Measurements from ENCODE around the gene CASP4. TPM values are rescaled to one million over a fixed set of nuclear protein-coding genes. Genes with fewer than 3 reads are reported as not detected.
"Not testable (repeated sequence)": the region's sequence is repeated elsewhere in the genome, so short reads cannot be mapped to it uniquely, and the experiment has no call there.

CASP4 gene
- total RNA-seq, 2 donors from 2014 or later: not detected

- Histone ChIP-seq H3K36me3 (ENCODE audit: control insufficient read depth, insufficient read depth, low read length) (no peaks in the 10 kb centered on the region), H3K27ac (ENCODE audit: low read depth, low read length) (no peak overlapping the region), H3K9ac (ENCODE audit: extremely low read depth, low read length, poor library complexity, severe bottlenecking) (no peak overlapping the region), H3K9me3 (ENCODE audit: control insufficient read depth, low read length) (peaks cover 12% of the 10 kb centered on the region), H3K27me3 (ENCODE audit: control insufficient read depth, insufficient read depth, low read length, poor library complexity, severe bottlenecking) (no peaks in the 10 kb centered on the region), H3K4me3 (ENCODE audit: low read length) (no peak overlapping the region), H3K4me1 (ENCODE audit: control insufficient read depth, insufficient read depth, low read length) (no peaks in the 10 kb centered on the region)
- H3K4me3 Mint-ChIP-seq: no peak overlapping the region
- no peak overlapping the region for H3K27ac Mint-ChIP-seq
- no peaks in the 10 kb centered on the region for H3K4me1 Mint-ChIP-seq
- DNase-seq: no peak
- no peaks in the 10 kb centered on the region for H3K36me3 Mint-ChIP-seq (ENCODE audit: low read depth)
- no peaks in the 10 kb centered on the region for H3K27me3 Mint-ChIP-seq (ENCODE audit: insufficient read depth)
- 83 to 87% methylated on average over 3 of the region's 3 CpGs for WGBS, 2 experiments (ENCODE audit: insufficient coverage in 1 of 2, insufficient read length in 1 of 2)
- peaks cover 6% of the 10 kb centered on the region for H3K9me3 Mint-ChIP-seq
- no peak for TF ChIP-seq CTCF (conservative IDR thresholded peaks at IDR 0.05)
These were observed 16.4 kb upstream of the CASP4 start for GRCh38 chr11:104984808-104985207.

DNA sequence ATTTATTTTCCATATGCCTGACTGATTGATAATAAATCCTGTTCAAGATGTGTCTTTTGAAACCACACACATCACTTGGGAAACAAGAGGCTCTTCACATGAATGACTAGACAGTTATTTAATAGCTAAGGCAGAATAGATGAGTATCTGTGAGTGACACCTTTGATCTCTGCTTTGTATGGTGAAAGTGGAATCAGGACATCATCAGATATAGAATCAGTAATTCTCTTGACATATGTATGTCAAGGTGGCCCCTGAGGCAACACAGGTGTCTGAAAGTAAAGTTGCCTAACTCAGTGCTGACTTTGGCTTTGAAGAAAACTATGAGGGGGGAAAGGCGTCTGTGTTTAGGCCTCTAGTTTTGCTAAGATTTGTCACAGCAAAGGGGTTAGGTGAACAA, 11.5 kb upstream of the CASP4 start:
- Mint-ChIP-seq H3K27ac (no peak overlapping the region), H3K36me3 (ENCODE audit: low read depth) (peaks cover 2% of the 10 kb centered on the region), H3K27me3 (ENCODE audit: insufficient read depth) (no peaks in the 10 kb centered on the region), H3K9me3 (peaks cover 10% of the 10 kb centered on the region), H3K4me1 (no peaks in the 10 kb centered on the region), H3K4me3 (no peak overlapping the region)
- DNase-seq: no peak
- WGBS, 2 experiments (ENCODE audit: insufficient coverage in 1 of 2, insufficient read length in 1 of 2): 88 to 89% methylated on average over 1 of the region's 1 CpG
- Histone ChIP-seq H3K36me3 (ENCODE audit: control insufficient read depth, insufficient read depth, low read length) (no peaks in the 10 kb centered on the region), H3K4me3 (ENCODE audit: low read length) (no peak overlapping the region), H3K9me3 (ENCODE audit: control insufficient read depth, low read length) (peaks cover 25% of the 10 kb centered on the region), H3K27me3 (ENCODE audit: control insufficient read depth, insufficient read depth, low read length, poor library complexity, severe bottlenecking) (no peaks in the 10 kb centered on the region), H3K9ac (ENCODE audit: extremely low read depth, low read length, poor library complexity, severe bottlenecking) (no peak overlapping the region), H3K27ac (ENCODE audit: low read depth, low read length) (no peak overlapping the region), H3K4me1 (ENCODE audit: control insufficient read depth, insufficient read depth, low read length) (no peaks in the 10 kb centered on the region)
- no peak for TF ChIP-seq CTCF (conservative IDR thresholded peaks at IDR 0.05)

- Histone ChIP-seq H3K4me1 (ENCODE audit: control insufficient read depth, insufficient read depth, low read length) (no peaks in the 10 kb centered on the region), H3K27ac (ENCODE audit: low read depth, low read length) (no peak overlapping the region), H3K9me3 (ENCODE audit: control insufficient read depth, low read length) (peaks cover 70% of the 10 kb centered on the region), H3K4me3 (ENCODE audit: low read length) (peak overlapping the region; percentile 61), H3K36me3 (ENCODE audit: control insufficient read depth, insufficient read depth, low read length) (no peaks in the 10 kb centered on the region), H3K27me3 (ENCODE audit: control insufficient read depth, insufficient read depth, low read length, poor library complexity, severe bottlenecking) (no peaks in the 10 kb centered on the region), H3K9ac (ENCODE audit: extremely low read depth, low read length, poor library complexity, severe bottlenecking) (no peak overlapping the region)
- Mint-ChIP-seq H3K9me3 (peaks cover 55% of the 10 kb centered on the region), H3K36me3 (ENCODE audit: low read depth) (peaks cover 7% of the 10 kb centered on the region), H3K4me1 (peaks cover 5% of the 10 kb centered on the region), H3K27ac (no peak overlapping the region), H3K27me3 (ENCODE audit: insufficient read depth) (no peaks in the 10 kb centered on the region), H3K4me3 (no peak overlapping the region)
- no peak for TF ChIP-seq CTCF (conservative IDR thresholded peaks at IDR 0.05)
- WGBS, 2 experiments (ENCODE audit: insufficient coverage in 1 of 2, insufficient read length in 1 of 2): 77% methylated on average over 2 of the region's 2 CpGs; no CpG with 5 or more reads in 1 of the 2 experiments
- DNase-seq: no peak
These were observed 5.2 kb upstream of the CASP4 start for GRCh38 chr11:104973616-104974015.

DNA sequence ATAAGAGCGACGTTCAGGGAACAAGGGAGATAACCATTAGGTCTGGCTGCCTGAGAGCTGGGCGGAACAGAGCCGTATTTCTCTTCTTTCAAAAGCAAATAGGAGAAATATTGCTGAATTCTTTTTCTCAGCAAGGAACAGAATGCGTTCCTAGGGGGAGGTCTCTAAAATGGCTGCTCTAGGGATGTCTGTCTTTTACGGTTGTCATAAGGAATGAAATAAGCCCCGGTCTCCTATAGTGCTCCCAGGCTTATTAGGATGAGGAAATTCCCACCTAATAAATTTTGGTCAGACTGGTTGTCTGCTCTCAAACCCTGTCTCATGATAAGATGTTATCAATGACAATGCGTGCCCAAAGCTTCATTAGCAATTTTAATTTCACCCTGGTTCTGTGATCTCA, 4.5 kb upstream of the CASP4 start:
- DNase-seq; H3K27me3 ChIP-seq (ENCODE audit: control insufficient read depth, insufficient read depth, low read length, poor library complexity, severe bottlenecking); H3K4me1 Mint-ChIP-seq; H3K9ac ChIP-seq (ENCODE audit: extremely low read depth, low read length, poor library complexity, severe bottlenecking); H3K27ac ChIP-seq (ENCODE audit: low read depth, low read length); H3K4me1 ChIP-seq (ENCODE audit: control insufficient read depth, insufficient read depth, low read length); H3K36me3 Mint-ChIP-seq (ENCODE audit: low read depth); H3K27me3 Mint-ChIP-seq (ENCODE audit: insufficient read depth); H3K4me3 Mint-ChIP-seq; H3K36me3 ChIP-seq (ENCODE audit: control insufficient read depth, insufficient read depth, low read length); H3K27ac Mint-ChIP-seq: not testable (repeated sequence)
- H3K9me3 ChIP-seq (ENCODE audit: control insufficient read depth, low read length): peaks cover 70% of the 10 kb centered on the region
- peak overlapping the region; percentile 61 for H3K4me3 ChIP-seq (ENCODE audit: low read length)
- WGBS, 2 experiments (ENCODE audit: insufficient coverage in 1 of 2, insufficient read length in 1 of 2): 95 to 97% methylated on average over 7 to 8 of the region's 8 CpGs
- peaks cover 55% of the 10 kb centered on the region for H3K9me3 Mint-ChIP-seq

Data from endodermal cell (in vitro differentiated cells).